Measurements from ENCODE around the gene HHIP. TPM values are rescaled to one million over a fixed set of nuclear protein-coding genes. Genes with fewer than 3 reads are reported as not detected.

Gene HHIP
- total RNA-seq, 1 donor from 2014 or later = 38.3 TPM

DNA sequence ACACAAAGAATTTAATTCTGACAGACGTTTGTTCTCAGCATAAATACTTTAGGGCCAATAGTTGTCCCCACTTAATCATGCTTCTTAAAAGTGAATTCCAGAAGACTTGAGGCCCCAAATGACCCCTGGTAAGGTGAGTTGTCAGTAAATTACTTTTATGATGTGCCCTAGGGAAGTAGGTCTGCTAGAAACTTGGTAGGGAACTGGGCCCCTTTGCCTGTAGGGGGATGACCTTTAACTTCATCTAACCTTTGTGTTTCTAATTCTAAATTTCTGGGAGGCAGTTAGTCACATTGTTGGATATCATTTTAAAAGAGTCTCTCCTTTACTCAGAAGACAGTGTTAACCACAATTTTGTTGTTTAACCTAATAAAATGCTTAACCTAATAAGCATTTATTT is 28.8 kb downstream of the HHIP start:
- peaks cover 6% of the 10 kb centered on the region for H3K9me3 Mint-ChIP-seq (ENCODE audit: low read depth)
- no peak overlapping the region for H3K27ac Mint-ChIP-seq (ENCODE audit: unreplicated experiment)

GRCh38 chr4:144681806-144682205 is 35.9 kb downstream of the HHIP start:
- no peak for DNase-seq (ENCODE audit: low spot score)
- H3K4me3 Mint-ChIP-seq (ENCODE audit: unreplicated experiment) = no peak overlapping the region
- no peaks in the 10 kb centered on the region for H3K4me1 Mint-ChIP-seq (ENCODE audit: low read depth)
- TF ChIP-seq CTCF (IDR thresholded peaks at IDR 0.05) = no peak
- peaks cover 4% of the 10 kb centered on the region for H3K36me3 Mint-ChIP-seq (ENCODE audit: low read depth)
- H3K27me3 Mint-ChIP-seq (ENCODE audit: low read depth) = no peaks in the 10 kb centered on the region
- no peak overlapping the region for H3K27ac Mint-ChIP-seq (ENCODE audit: unreplicated experiment)
- H3K9me3 Mint-ChIP-seq (ENCODE audit: low read depth) = peaks cover 6% of the 10 kb centered on the region

More for the DNA sequence above, 28.8 kb downstream of the HHIP start:
- H3K4me3 Mint-ChIP-seq (ENCODE audit: unreplicated experiment) = no peak overlapping the region
- H3K4me1 Mint-ChIP-seq (ENCODE audit: low read depth) = peaks cover 8% of the 10 kb centered on the region
- no peaks in the 10 kb centered on the region for H3K27me3 Mint-ChIP-seq (ENCODE audit: low read depth)
- no peak for DNase-seq (ENCODE audit: low spot score)
- peaks cover 7% of the 10 kb centered on the region for H3K36me3 Mint-ChIP-seq (ENCODE audit: low read depth)
- no peak for TF ChIP-seq CTCF (IDR thresholded peaks at IDR 0.05)

DNA sequence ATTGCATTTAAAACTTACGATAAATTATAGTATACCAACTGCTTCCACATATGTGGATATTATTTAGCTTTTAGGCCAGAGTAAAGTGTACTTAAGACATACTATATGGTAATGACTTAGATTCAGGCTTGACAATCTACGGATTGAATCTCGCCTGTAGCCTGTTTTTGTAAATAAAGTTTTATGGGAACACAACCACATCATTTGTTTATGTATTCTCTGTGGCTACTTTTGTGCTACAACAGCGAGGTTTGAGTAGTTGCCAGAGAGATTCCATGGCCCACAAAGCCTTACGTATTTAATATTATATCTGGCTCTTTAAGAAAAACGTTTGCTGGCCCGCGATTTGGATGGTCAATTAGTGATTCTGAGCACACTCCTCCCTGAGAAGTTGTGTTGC is 37.6 kb downstream of the HHIP start:
- no peak for DNase-seq (ENCODE audit: low spot score)
- H3K27ac Mint-ChIP-seq (ENCODE audit: unreplicated experiment) = no peak overlapping the region
- no peaks in the 10 kb centered on the region for H3K4me1 Mint-ChIP-seq (ENCODE audit: low read depth)
- H3K9me3 Mint-ChIP-seq (ENCODE audit: low read depth) = peaks cover 6% of the 10 kb centered on the region
- H3K36me3 Mint-ChIP-seq (ENCODE audit: low read depth) = peaks cover 3% of the 10 kb centered on the region
- H3K27me3 Mint-ChIP-seq (ENCODE audit: low read depth) = no peaks in the 10 kb centered on the region
- no peak for TF ChIP-seq CTCF (IDR thresholded peaks at IDR 0.05)
- no peak overlapping the region for H3K4me3 Mint-ChIP-seq (ENCODE audit: unreplicated experiment)

DNA sequence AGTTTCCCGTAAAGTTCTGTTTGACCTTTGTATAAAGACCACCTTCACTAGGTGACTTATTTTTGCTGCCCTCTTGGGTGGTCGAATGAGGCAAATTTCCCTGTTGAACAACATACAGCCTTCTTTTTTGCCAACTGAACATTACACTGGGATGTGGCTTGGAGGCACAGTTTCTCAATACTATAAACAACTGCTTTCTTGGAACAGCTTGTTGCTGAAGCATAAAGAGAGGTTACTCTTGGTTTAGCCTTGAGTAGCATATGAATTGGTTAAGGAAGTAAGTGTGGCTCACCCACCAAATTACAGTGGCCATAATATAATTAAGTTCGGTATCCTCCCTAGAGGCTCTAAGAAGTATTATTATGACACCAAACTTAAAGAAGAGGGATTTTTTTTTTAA is 40.0 kb downstream of the HHIP start:
- Mint-ChIP-seq H3K27me3 (ENCODE audit: low read depth) (no peaks in the 10 kb centered on the region), H3K9me3 (ENCODE audit: low read depth) (no peaks in the 10 kb centered on the region), H3K36me3 (ENCODE audit: low read depth) (no peaks in the 10 kb centered on the region), H3K27ac (ENCODE audit: unreplicated experiment) (no peak overlapping the region), H3K4me3 (ENCODE audit: unreplicated experiment) (no peak overlapping the region), H3K4me1 (ENCODE audit: low read depth) (no peaks in the 10 kb centered on the region)
- no peak for DNase-seq (ENCODE audit: low spot score)
- TF ChIP-seq CTCF (IDR thresholded peaks at IDR 0.05) = no peak

DNA sequence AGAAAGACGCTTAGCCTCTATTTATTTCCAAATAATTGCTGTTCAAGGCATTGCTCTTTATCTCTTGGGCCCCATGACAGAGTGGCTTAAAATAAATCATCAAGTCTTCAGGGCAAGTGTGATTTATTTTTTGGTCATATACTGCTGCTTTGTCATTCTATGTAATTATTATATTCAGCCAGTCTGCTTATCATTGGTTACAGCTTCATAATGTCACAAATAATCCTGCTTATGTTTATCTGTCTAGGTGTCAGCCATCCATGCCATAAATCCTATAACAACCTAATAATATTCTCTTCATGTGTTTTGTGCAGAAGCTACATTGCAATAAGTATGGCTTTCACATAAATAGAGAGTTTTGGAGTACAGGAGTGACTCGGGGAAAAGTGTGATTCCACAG is 41.0 kb downstream of the HHIP start:
- Mint-ChIP-seq H3K27me3 (ENCODE audit: low read depth) (no peaks in the 10 kb centered on the region), H3K9me3 (ENCODE audit: low read depth) (no peaks in the 10 kb centered on the region), H3K4me3 (ENCODE audit: unreplicated experiment) (no peak overlapping the region), H3K36me3 (ENCODE audit: low read depth) (no peaks in the 10 kb centered on the region), H3K4me1 (ENCODE audit: low read depth) (no peaks in the 10 kb centered on the region), H3K27ac (ENCODE audit: unreplicated experiment) (no peak overlapping the region)
- no peak for DNase-seq (ENCODE audit: low spot score)
- no peak for TF ChIP-seq CTCF (IDR thresholded peaks at IDR 0.05)
